Measurements from ENCODE around the gene MOAP1. TPM values are rescaled to one million over a fixed set of nuclear protein-coding genes. Genes with fewer than 3 reads are reported as not detected.
A peak's percentile ranks its signal among the peaks of the same experiment; 100 is the strongest.
"Not testable (repeated sequence)": the region's sequence is repeated elsewhere in the genome, so short reads cannot be mapped to it uniquely, and the experiment has no call there.

MOAP1 gene
- total RNA-seq, 2 donors from 2014 or later = 18.3 to 30.2 TPM

GRCh38 chr14:93170141-93170540, 14.6 kb downstream of the MOAP1 start:
- not testable (repeated sequence) for H3K27me3 Mint-ChIP-seq; H3K4me1 Mint-ChIP-seq (ENCODE audit: low read depth in 2 of 2)

GRCh38 chr14:93169619-93170018, 15.1 kb downstream of the MOAP1 start:
- not testable (repeated sequence) for H3K4me1 Mint-ChIP-seq (ENCODE audit: low read depth in 2 of 2); H3K27me3 Mint-ChIP-seq; H3K4me3 Mint-ChIP-seq; ATAC-seq; DNase-seq (ENCODE audit: low spot score); H3K36me3 Mint-ChIP-seq; H3K27ac Mint-ChIP-seq; H3K9me3 Mint-ChIP-seq

More at GRCh38 chr14:93170141-93170540, 14.6 kb downstream of the MOAP1 start:
- not testable (repeated sequence) for H3K36me3 Mint-ChIP-seq; H3K27ac Mint-ChIP-seq; ATAC-seq; H3K4me3 Mint-ChIP-seq; H3K9me3 Mint-ChIP-seq; DNase-seq (ENCODE audit: low spot score)

- not testable (repeated sequence) for H3K27me3 Mint-ChIP-seq; H3K4me1 Mint-ChIP-seq (ENCODE audit: low read depth in 2 of 2); H3K9me3 Mint-ChIP-seq; H3K4me3 Mint-ChIP-seq; DNase-seq (ENCODE audit: low spot score); H3K27ac Mint-ChIP-seq; ATAC-seq; H3K36me3 Mint-ChIP-seq
Measured at GRCh38 chr14:93168610-93169009, 16.1 kb downstream of the MOAP1 start.

- H3K36me3 Mint-ChIP-seq; H3K27ac Mint-ChIP-seq; H3K9me3 Mint-ChIP-seq; H3K4me3 Mint-ChIP-seq; ATAC-seq; DNase-seq (ENCODE audit: low spot score); H3K4me1 Mint-ChIP-seq (ENCODE audit: low read depth in 2 of 2); H3K27me3 Mint-ChIP-seq: not testable (repeated sequence)
Measured at GRCh38 chr14:93165271-93166265, 19.1 kb downstream of the MOAP1 start.

GRCh38 chr14:93163564-93163963, 21.1 kb downstream of the MOAP1 start:
- Mint-ChIP-seq H3K9me3 (no peaks in the 10 kb centered on the region), H3K36me3 (no peaks in the 10 kb centered on the region), H3K4me3 (no peak overlapping the region), H3K4me1 (ENCODE audit: low read depth in 2 of 2) (no peaks in the 10 kb centered on the region), H3K27ac (no peak overlapping the region), H3K27me3 (no peaks in the 10 kb centered on the region)
- no peak for ATAC-seq
- no peak for DNase-seq (ENCODE audit: low spot score)

- H3K4me1 Mint-ChIP-seq (ENCODE audit: low read depth in 2 of 2) = no peaks in the 10 kb centered on the region
- ATAC-seq (no peak), DNase-seq (ENCODE audit: low spot score) (no peak)
- no peak overlapping the region for H3K4me3 Mint-ChIP-seq
- H3K27me3 Mint-ChIP-seq = peaks cover 0 to 2% of the 10 kb centered on the region in 2 donors
- H3K27ac Mint-ChIP-seq = no peak overlapping the region
- H3K9me3 Mint-ChIP-seq = no peaks in the 10 kb centered on the region
- no peaks in the 10 kb centered on the region for H3K36me3 Mint-ChIP-seq
Measured at GRCh38 chr14:93161411-93161940, 23.2 kb downstream of the MOAP1 start.

- H3K27me3 Mint-ChIP-seq = peaks cover 0 to 2% of the 10 kb centered on the region in 2 donors
- DNase-seq (ENCODE audit: low spot score) (no peak), ATAC-seq (peak in 1 of 2 donors; percentile 32)
- no peak overlapping the region for H3K27ac Mint-ChIP-seq
- no peaks in the 10 kb centered on the region for H3K36me3 Mint-ChIP-seq
- no peak overlapping the region for H3K4me3 Mint-ChIP-seq
- H3K9me3 Mint-ChIP-seq = no peaks in the 10 kb centered on the region
- H3K4me1 Mint-ChIP-seq (ENCODE audit: low read depth in 2 of 2) = no peaks in the 10 kb centered on the region
Measured at GRCh38 chr14:93160353-93160801, 24.3 kb downstream of the MOAP1 start.

GRCh38 chr14:93159625-93160352, 24.9 kb downstream of the MOAP1 start:
- H3K27me3 Mint-ChIP-seq; ATAC-seq; H3K36me3 Mint-ChIP-seq; H3K27ac Mint-ChIP-seq; H3K4me3 Mint-ChIP-seq; H3K9me3 Mint-ChIP-seq; H3K4me1 Mint-ChIP-seq (ENCODE audit: low read depth in 2 of 2); DNase-seq (ENCODE audit: low spot score): not testable (repeated sequence)

GRCh38 chr14:93158349-93158748, 26.3 kb downstream of the MOAP1 start:
- H3K4me1 Mint-ChIP-seq (ENCODE audit: low read depth in 2 of 2); H3K4me3 Mint-ChIP-seq; H3K27ac Mint-ChIP-seq; H3K9me3 Mint-ChIP-seq; H3K36me3 Mint-ChIP-seq; ATAC-seq; H3K27me3 Mint-ChIP-seq; DNase-seq (ENCODE audit: low spot score): not testable (repeated sequence)

- H3K9me3 Mint-ChIP-seq = no peaks in the 10 kb centered on the region
- no peaks in the 10 kb centered on the region for H3K36me3 Mint-ChIP-seq
- DNase-seq (ENCODE audit: low spot score) (no peak), ATAC-seq (peak; percentile 32 to 50)
- H3K4me1 Mint-ChIP-seq (ENCODE audit: low read depth in 2 of 2) = no peaks in the 10 kb centered on the region
- peaks cover 0 to 2% of the 10 kb centered on the region in 2 donors for H3K27me3 Mint-ChIP-seq
- H3K27ac Mint-ChIP-seq = no peak overlapping the region
- H3K4me3 Mint-ChIP-seq = no peak overlapping the region
Measured at GRCh38 chr14:93156693-93157369, 27.9 kb downstream of the MOAP1 start.

- peaks cover 2 to 6% of the 10 kb centered on the region in 2 donors for H3K4me1 Mint-ChIP-seq (ENCODE audit: low read depth in 2 of 2)
- H3K27ac Mint-ChIP-seq = no peak overlapping the region
- H3K36me3 Mint-ChIP-seq = no peaks in the 10 kb centered on the region
- peaks cover 0 to 4% of the 10 kb centered on the region in 2 donors for H3K27me3 Mint-ChIP-seq
- ATAC-seq (no peak), DNase-seq (ENCODE audit: low spot score) (no peak)
- no peak overlapping the region for H3K4me3 Mint-ChIP-seq
- no peaks in the 10 kb centered on the region for H3K9me3 Mint-ChIP-seq
Measured at GRCh38 chr14:93155667-93156066, 29.0 kb downstream of the MOAP1 start.

GRCh38 chr14:93153121-93153520, 31.6 kb downstream of the MOAP1 start:
- Mint-ChIP-seq H3K36me3 (no peaks in the 10 kb centered on the region), H3K27ac (no peak overlapping the region), H3K4me1 (ENCODE audit: low read depth in 2 of 2) (peaks cover 6 to 11% of the 10 kb centered on the region in 2 donors), H3K27me3 (peaks cover 0 to 8% of the 10 kb centered on the region in 2 donors), H3K9me3 (no peaks in the 10 kb centered on the region), H3K4me3 (no peak overlapping the region)
- ATAC-seq (no peak), DNase-seq (ENCODE audit: low spot score) (no peak)
